Measurements from ENCODE around the gene RHEX. TPM values are rescaled to one million over a fixed set of nuclear protein-coding genes. Genes with fewer than 3 reads are reported as not detected.
"Not testable (repeated sequence)": the region's sequence is repeated elsewhere in the genome, so short reads cannot be mapped to it uniquely, and the experiment has no call there.

RHEX gene
- total RNA-seq, 1 donor from 2014 or later = 27.1 TPM

DNA sequence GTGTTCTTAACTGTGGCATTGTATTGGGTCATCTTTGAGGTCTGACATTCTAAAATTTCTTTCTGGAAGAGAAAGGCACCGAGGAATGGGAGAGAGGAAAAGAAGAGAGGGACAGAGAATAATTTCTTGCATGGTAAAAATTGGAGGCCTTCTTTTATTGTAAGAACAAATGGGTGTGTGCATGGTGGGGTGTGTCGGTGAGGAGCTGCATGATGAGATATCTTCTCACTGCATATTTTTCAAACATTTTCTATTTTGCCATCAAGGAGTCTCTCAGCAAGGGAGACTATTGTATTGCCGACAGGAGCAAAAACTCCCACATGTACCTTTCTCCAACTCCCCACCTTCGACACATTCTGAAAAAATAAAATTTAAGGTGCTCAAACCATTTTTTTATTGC, 22.8 kb upstream of the RHEX start:
- no peak for DNase-seq (ENCODE audit: low spot score)

DNA sequence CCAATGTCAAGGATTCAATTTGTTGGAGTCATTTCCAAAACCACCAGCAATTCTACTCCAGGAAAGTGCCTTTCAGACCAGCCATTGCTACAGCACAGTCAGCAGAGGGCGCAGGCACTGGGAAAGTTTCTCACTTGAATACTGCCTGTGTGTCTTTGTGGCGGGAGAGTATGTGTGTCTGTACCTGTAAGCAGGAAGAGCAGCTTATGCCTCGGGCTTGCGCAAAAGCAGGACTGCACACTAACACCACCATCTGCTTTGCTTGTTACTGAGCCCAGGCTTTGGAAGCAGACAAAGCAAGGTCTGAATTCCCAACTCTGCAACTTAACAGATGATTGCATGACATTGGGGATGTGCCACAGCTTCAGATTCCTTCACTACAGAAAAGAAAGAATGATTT, 22.3 kb upstream of the RHEX start:
- peak; percentile 82 for DNase-seq (ENCODE audit: low spot score)

DNA sequence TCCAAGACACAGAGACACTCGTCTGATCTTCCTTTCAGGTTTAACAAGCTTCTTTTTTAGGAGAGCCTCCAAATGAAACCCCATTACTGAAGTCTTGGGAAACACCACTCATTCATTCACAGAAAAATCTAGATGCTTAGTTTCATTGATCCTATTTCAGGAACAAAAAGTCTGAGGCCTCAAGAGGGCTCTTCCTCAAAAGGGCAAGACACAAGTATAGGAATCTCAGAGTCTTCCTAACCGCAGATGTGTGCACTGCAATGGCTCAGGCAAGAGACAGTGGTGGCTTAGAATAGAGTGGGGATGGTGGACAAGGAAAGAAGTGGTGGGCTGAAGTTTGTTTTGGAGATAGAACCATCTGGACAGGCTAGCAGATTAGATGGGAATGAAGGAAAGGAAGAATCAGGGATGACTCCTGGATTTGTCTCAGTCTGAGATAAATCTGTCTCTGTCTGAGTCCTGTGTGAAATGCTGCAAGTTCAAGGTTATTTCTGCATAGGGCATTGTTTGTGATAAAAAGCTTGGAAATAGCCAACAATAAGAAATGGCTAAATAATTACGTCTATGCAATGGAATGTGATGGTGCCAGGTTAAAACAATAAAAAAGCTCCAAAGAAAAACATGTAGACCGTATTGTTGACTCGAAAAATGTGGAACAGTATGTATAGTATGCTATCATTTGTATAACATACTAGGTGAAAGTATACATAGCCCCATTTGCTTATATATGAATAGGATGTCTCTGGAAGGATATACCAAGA, 20.4 kb upstream of the RHEX start:
- DNase-seq (ENCODE audit: low spot score) = no peak

DNA sequence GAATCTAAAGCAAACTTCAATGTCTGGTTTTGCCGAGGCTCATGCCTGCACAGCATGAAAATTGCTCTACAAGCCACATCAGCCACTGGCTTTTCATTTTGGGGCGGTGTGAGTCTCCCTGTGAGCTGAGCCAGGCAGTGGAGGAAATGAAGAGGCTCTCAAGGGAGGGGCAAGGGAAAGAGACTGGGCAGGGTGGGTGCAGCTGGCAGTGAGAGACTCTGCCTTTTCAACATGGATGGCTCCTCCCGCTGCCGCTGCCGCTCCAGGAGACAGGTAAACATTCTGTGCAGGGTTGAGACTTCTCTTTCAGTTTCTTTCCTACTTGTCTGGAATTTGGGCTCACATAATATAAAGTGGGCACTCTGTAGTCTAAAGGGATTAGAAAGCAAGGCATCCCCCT, 17.9 kb upstream of the RHEX start:
- no peak for DNase-seq (ENCODE audit: low spot score)

DNA sequence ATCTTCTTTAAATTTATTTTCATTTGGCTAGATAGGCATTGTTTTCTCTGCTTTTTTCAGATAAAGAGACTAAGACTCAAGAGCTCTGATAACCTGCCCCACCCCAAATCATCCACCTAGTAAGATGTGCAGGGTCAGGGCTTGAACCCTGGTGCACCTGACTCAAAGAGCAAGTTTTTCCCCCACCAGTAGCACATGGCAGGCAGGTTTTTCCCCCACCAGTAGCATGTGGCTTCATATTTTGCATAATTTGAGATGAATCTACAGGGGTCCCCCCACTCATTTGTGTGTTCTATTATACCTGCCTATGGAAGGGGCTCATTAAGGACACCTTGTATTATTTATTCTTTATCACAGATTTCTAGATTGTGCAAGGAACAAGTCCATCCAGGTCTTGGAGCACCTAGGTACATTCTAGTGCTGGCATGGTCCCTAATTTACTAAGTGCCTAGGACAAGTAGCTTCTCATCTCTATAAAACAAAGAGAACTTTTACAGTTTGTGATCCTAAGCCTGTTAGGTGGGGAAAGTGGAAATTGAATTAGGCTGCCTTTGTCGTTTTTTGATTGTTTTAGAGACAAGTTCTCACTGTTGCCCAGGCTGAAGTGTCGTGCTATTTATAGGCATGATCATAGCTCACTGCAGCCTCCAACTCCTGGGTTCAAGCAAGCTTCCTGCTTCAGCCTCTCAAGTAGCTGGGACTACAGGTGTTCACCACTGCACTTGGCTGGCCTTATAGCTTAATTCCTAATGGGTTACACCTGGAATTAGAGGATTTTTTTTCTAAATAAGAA, 16.1 kb upstream of the RHEX start:
- DNase-seq (ENCODE audit: low spot score) = no peak

DNA sequence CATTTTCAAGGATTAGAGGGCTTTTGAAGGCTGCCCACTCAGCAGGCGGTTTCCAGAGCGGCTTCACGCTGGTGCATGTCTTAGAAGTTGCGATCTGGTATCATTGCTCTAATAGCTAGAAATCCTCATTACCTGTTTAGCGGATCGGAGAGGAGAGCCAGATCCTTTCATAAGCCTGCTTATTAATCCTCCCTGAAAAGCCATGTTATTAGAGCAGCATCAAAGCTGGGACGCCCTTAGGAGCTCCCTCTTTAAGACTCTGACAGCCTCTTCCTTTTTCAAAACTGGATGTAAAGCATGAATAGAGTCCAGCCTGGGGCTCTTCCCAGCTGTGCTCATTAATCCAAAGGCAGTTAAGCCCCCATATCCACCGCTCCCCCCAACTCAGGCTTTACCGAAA, 15.4 kb upstream of the RHEX start:
- no peak for DNase-seq (ENCODE audit: low spot score)

DNA sequence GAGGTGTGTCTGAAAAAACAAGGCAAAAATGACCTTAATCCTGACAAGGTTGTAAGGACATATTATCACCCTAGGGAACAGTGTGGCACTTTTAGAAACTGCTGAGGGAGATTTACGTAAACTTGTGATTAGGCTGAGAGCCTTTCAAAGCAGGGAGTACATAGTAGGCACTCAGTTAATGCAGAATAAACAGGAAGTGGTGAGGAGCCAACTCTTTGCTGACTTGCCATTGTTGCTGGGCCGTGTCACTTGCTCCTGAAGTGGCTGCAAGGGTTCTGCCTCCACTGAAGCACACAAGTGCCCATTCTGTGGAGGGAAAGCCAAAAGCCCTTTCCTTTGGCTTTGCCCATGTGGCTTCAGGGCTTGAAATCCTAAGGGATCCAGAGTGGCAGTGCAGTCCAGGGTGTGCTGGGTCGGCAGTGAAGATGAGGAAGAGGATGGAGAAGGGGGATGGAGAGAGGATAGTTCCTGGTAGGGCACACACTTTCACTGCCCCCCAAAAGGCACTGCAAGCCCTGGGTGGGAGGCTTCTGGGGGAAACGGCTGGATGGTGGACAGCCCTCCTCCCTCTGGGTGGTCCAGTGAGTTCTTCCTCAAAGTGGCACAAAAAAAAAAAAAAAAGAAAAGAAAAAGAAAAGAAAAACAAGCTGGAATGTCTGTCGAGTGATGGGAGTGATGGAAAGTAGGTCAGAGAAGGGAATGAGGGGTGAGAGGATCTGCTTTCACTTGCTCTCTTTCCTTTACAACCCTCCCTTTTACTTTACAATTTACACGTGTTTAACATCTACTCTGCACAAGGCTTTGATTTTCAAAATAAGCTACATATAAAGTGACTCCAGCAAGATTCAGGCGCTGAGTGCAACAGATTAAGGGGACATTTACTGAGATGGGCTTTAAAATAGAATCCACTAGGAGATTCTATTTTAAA, 13.7 kb upstream of the RHEX start:
- no peak for DNase-seq (ENCODE audit: low spot score)

DNA sequence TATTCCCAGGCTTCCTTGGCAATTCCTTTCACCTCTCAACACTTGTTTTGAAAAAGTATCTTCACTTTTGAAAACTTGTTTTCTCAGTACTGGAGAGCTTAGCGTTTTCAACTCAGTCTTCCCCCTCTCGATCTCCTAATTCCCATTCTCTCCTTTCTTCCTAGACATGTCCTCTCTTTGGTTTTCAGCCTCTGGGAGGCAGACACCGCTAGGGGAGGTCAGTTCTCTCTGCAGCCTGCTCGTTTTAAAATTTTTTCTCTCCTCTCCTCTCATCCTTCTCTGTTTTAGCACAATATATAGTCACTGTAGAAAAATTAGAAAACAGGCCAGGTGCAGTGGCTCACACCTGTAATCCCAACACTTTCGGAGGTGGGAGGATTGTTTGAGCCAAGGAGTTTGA, 12.6 kb upstream of the RHEX start:
- no peak for DNase-seq (ENCODE audit: low spot score)

DNA sequence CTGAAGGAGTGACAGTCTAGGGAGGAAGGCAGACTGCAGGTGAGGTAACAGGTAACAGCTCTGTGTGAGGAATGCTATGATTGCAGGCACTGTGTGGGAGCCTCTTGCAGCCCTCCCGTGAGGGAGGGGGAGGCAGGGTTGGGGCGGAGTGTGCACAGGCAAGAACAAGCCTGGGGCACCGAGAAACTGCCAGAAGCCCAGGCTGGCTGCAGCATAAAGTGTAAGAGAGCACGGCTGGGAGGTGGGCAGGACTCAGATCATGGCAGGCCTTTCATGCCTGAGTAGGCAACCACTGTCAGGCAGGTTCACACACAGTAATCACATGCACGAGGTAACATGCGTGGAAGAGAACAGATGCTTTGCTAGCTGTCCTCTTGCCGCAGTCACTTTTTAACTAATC, 11.3 kb upstream of the RHEX start:
- DNase-seq (ENCODE audit: low spot score) = no peak

DNA sequence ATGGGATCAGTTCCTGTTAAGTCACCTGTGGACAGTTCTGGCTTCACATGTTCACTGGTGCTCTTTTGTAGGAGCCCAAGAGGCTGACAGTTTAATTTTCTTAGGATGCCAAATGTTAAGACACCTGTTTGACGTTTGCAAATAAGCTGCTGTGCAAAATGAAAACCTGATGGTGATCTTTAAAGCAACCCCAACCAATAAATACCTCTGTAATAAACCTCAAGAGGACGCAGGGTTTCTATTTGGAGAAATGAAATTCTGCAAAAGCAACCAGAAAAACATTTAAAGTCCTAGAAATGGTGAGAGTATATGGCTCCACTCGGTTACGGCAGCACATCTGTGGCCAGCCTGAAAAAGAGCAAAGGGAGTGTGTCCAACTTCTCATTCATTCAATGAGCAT, 5.7 kb upstream of the RHEX start:
- DNase-seq (ENCODE audit: low spot score) = no peak

DNA sequence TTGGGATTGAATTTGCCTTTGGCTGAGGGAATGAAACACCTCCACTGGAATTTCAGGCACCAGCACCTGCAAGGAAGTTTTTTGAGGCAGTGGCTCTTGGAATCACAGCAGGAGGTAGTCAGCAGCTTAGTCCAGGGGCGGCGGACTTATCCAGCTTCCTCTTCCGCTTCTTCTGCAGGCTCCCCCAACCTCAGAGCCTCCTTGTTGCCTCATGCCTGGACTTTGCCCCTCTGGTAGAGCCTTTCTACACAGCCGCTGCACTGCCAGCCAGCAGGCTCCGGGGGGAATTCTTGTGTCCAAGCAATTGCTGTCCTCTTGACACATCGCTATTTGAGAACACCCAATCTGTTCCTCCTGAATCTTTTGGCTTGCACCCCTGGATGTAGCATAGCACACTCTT, 4.4 kb upstream of the RHEX start:
- DNase-seq (ENCODE audit: low spot score) = no peak

DNA sequence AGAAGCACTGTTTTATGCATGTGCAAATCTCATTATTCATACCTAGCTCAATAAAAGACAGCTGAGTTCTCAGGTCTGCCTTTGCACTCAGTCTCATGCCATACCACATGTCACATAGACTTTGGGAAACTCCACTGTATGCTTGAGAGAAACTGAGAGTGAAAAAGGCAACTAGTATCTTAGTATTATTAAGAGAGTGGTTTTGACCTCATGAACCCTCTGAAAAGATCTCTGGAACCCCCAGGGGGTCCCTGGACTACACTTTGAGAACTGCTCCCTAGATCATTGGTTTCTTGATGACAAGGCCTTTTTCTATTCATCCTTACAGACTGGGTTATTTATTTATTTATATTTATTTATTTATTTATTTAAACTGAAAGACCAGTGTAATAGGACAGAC, 3.7 kb upstream of the RHEX start:
- DNase-seq (ENCODE audit: low spot score) = no peak

DNA sequence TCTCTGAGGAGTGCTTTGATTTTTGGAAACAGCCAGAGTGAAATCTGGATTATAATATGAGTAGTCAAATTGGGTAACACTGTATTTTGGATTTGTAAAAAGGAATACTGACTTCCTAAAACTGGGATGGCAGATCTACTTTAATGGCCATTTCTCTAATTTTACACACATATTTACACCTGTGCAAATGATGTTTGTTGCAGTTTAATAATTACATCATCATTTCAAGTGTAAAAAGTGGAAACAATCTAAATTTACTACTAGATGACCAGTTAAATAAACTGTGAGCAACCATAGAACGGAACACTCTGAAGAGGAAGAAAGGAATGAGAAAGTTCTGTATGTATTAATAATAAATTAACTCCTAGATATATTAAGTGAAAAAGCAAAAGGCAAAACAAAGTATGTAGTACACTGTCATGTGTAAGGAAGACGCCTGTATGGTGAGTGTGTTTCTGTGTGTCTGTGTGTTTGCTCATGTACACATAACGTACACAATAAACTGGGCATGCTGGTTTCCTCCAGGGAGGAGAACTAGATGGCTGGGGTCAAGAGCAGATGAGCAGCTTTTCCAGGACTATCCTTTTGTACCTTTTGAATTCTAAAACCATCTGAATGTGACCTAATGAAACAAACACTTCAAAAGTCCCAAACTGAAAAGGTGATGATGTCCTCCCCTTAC, 2.9 kb upstream of the RHEX start:
- no peak for DNase-seq (ENCODE audit: low spot score)

DNA sequence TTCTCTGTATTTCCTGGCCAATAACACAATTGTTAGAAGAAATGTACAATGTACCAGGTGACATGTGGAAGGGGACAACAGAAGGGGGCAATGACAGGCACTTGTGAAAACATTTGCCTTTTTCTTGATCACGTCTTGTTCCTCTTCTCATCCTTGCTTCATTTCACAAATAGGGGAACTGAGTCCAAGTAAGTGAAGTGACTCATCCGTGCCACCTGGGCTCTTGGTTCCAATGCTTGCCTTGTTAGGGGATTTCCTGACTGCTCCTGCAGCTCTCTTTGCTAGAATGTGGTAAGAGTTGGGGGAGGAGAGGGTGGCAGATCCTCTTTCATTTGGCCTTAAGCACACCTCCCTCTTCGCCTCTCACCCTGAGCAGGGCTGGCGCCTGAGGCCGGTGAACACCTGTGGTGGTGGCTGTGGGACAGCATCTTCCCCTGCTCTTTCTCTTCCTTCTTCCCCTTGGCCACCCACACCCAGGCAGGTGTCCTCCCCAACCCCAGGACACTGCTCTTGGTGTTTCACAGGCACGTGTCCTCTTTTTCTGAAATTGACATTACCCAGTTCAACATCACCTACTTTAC, 2.2 kb upstream of the RHEX start:
- DNase-seq (ENCODE audit: low spot score) = no peak

DNA sequence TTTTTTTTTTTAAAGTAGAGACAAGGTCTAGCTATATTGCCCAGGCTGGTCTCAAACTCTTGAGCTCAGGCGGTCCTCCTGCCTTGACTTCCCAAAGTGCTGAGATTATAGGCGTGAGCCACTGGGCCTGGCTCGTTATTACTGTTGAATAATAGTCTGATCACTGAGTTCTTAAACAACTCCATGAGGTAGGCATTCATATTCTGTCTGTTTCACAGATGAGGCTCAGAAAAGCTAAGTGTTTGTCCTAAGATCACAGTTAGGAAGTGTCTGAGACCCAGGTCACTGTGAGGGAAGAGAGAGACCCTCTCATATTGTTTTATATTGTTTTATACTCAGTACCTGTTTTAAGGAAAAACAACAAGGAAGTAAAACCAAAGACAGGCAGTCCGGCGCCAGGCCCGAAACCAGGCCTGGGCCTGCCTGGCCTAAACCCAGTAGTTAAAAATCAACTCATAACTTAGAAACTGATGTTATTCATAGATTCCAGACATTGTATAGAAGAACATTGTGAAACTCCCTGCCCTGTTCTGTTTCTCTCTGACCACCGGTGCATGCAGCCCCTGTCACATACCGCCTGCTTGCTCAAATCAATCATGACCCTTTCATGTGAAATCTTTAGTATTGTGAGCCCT, 625 bp upstream of the RHEX start:
- not testable (repeated sequence) for DNase-seq (ENCODE audit: low spot score)

DNA sequence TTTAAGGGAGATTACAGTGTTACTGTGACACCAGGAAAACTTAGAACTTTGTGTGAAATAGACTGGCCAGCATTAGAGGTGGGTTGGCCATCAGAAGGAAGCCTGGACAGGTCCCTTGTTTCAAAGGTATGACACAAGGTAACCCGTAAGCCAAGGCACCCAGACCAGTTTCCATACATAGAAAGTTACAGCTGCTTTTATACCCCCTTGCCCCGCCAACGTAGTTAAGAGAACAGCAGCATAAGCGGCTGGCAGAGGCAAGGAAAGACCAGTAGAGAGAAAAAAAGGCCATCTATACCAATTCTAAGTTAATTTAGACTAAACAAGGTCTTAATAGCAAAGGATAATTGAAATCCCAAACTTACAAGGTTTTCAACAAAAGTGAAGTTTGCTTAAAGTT, 643 bp downstream of the RHEX start:
- not testable (repeated sequence) for DNase-seq (ENCODE audit: low spot score)

DNA sequence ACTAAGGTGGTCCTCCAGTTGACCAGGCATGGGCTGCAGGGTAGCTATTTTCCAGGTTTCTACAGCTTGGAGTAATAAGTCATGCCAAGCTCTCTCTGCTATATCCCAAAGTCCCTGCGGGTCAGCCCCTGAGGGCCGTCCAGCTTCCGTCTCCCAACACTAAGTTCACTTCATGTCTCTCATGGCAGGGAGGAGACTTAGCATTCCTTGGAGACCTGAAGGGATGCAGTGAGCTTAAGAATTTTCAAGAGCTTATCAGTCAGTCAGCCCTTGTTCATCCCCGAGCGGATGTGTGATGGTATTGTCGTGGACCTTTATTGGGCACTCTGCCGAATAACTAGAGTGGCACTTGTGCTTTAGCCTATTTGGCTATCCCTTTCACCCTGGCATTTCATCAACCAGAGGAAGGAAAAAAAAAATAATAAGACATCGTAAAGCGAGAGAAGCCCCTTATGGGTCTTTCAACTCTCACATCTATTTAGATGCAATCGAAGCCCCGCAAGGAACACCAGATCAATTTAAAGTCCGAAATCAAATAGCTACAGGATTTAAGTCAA, 2.2 kb downstream of the RHEX start:
- not testable (repeated sequence) for DNase-seq (ENCODE audit: low spot score)

DNA sequence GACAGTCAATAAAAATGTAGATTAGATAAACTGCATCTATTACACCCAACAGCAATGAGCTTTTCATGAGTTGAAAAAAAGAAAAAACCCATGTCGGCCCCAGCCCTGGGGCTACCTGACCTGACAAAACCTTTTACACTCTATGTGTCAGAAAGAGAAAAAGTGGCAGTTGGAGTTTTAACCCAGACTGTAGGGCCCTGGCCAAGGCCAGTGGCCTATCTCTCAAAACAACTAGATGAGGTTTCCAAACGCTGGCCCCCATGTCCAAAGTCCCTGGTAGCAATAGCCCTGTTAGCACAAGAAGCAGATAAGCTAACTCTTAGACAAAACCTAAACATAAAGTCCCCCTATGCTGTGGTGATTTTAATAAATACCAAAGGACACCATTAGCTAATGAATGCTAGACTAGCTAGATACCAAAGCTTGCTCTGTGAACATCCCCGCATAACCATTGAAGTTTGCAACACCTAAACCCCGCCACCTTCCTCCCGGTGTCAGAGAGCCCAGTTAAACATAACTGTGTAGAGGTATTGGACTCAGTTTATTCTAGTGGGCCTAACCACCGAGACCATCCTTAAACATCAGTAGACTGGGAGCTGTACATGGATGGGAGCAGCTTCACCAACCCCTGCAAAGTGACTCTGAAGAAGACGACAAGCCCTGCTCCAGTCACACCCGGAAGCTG, 2.8 kb downstream of the RHEX start:
- DNase-seq (ENCODE audit: low spot score) = not testable (repeated sequence)

DNA sequence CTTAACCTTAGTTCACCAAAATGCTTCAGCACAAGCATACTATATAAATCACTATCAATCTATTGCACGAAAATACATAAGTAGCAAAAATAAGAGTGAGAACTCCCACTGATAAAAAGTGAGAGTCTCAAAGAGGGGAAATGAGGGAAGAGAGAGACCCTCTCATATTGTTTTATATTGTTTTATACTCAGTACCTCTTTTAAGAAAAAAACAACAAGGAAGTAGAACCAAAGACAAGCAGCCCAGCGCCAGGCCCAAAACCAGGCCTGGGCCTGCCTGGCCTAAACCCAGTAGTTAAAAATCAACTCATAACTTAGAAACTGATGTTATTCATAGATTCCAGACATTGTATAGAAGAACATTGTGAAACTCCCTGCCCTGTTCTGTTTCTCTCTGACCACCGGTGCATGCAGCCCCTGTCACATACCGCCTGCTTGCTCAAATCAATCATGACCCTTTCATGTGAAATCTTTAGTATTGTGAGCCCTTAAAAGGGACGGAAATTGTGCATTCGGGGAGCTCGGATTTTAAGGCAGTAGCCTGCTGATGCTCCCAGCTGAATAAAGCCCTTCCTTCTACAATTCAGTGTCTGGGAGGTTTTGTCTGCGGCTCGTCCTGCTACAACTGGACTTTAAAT, 5.4 kb downstream of the RHEX start:
- not testable (repeated sequence) for DNase-seq (ENCODE audit: low spot score)

Data from ureter (tissue), 1 donor.